Ovary (tissue), 3 donors: Measurements from ENCODE around the gene MAN1A2.

ENCODE experiments used
- EP300 ChIP-seq: sonication (generic); formaldehyde crosslinking; IDR thresholded peaks from one replicate; pipeline ENCODE4 v1.6.1; 2017; ENCODE audit warnings: antibody characterized with exemption
- TF ChIP-seq, protein P1 (sequence below), 3 donors: fragments of 450-650 bp in 2 of 3; fragments of 200-600 bp in 1 of 3; IDR thresholded peaks; one replicate each; pipeline versions ENCODE4 v1.5.1 to v1.8.0; 2016 to 2022; ENCODE audit warnings: antibody characterized with exemption in 3 of 3, mild to moderate bottlenecking in 1 of 3
- donor health status: DM: no; HTN: no; CAD: no.

GRCh38 chr1:117535821-117536220 is 168.6 kb downstream of the MAN1A2 start:
- TF ChIP-seq EP300 = no peak
- TF ChIP-seq, protein P1, sequence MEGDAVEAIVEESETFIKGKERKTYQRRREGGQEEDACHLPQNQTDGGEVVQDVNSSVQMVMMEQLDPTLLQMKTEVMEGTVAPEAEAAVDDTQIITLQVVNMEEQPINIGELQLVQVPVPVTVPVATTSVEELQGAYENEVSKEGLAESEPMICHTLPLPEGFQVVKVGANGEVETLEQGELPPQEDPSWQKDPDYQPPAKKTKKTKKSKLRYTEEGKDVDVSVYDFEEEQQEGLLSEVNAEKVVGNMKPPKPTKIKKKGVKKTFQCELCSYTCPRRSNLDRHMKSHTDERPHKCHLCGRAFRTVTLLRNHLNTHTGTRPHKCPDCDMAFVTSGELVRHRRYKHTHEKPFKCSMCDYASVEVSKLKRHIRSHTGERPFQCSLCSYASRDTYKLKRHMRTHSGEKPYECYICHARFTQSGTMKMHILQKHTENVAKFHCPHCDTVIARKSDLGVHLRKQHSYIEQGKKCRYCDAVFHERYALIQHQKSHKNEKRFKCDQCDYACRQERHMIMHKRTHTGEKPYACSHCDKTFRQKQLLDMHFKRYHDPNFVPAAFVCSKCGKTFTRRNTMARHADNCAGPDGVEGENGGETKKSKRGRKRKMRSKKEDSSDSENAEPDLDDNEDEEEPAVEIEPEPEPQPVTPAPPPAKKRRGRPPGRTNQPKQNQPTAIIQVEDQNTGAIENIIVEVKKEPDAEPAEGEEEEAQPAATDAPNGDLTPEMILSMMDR (IDR thresholded peaks at IDR 0.05) = no peak
